Lung microvascular endothelial cell (primary cell): Measurements from ENCODE around the gene AGO3. TPM values are rescaled to one million over a fixed set of nuclear protein-coding genes. Genes with fewer than 3 reads are reported as not detected.
A peak's percentile ranks its signal among the peaks of the same experiment; 100 is the strongest.

Experiments used
- DNase-seq, 2 donors: peaks; one replicate each; pipeline versions ENCODE4 v3.0.0 to v3.0.0-alpha.2; 2010; ENCODE audit warnings: low read depth in 2 of 2
- total RNA-seq: library from RNA; depleted of rRNA; stranded (reverse); fragments of >200 nt; gene quantifications from 2 replicates; pipeline ENCODE4 v1.2.1, GENCODE V29; 2014

AGO3 gene
- total RNA-seq, 1 donor from 2014 or later: 8.5 TPM

DNA sequence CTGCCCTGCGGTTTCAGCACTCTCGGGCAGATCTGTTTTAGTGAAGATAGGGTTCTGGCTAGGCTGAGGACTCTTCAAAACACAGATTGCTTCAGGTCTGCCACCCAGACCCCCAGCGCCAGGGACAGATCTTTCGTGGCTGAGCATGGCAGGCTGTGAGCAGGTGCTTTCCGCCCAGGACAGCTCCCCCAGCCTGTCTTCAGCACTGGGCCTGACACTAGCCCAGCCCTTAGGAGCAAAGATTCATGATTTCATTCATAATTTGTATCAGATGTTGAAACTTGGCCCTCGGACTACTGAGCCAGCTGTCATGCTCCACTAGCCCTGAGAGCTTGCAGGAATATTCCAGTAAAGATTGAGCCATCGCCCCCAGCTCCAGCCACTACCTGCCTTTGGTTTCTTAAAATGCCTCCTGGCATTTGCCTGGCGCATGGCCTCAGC, 163.7 kb downstream of the AGO3 start:
- no peak for DNase-seq

- DNase-seq: peak in 1 of 2 donors; percentile 53
These were observed 165.0 kb downstream of the AGO3 start for GRCh38 chr1:36095760-36096405.

DNA sequence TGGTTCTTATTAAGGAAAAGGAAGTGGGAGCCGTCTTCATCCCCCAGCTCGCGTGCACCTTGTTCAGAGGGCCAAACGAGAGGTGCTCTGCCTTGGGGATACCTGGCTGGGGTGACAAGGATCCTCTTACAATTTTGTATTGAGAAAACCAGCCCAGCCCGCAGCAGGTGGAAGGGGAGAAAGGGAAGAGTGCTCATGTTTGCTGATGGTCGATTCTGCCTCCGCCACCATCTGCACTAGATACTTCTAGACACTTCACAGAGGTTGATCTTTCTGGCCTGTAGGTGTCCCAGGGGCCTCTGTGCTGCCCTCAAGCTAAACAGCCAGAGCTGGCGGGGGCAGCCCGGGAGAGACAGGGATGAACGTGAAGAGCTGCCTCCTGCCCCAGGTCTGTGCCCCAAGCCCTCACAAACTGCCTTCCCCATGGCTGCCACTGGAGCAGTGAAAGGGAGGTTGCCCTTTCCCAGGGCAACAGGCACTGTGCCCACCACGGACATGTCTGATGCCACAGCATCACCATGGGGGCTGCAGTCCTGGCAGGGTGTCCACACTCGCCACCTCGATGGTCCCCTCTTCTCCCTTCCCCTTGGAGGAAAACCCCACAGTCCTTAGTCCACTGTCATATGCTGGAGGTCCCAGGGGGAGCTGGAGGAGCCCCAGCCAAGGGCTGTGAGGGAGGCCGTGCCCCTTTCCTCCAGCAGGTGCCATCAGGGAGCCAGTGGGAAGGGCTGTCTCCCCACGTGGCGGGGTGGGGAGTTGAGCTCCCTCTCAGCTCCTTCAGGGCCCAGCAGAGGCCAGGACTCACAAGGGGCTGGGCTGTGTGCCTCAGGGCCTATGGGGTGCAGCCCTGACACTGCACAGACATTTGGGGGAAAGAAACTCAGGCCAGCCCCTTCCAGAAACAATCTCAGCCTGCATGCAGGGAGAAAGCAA, 165.9 kb downstream of the AGO3 start:
- peak in 1 of 2 donors; percentile 23 for DNase-seq

DNA sequence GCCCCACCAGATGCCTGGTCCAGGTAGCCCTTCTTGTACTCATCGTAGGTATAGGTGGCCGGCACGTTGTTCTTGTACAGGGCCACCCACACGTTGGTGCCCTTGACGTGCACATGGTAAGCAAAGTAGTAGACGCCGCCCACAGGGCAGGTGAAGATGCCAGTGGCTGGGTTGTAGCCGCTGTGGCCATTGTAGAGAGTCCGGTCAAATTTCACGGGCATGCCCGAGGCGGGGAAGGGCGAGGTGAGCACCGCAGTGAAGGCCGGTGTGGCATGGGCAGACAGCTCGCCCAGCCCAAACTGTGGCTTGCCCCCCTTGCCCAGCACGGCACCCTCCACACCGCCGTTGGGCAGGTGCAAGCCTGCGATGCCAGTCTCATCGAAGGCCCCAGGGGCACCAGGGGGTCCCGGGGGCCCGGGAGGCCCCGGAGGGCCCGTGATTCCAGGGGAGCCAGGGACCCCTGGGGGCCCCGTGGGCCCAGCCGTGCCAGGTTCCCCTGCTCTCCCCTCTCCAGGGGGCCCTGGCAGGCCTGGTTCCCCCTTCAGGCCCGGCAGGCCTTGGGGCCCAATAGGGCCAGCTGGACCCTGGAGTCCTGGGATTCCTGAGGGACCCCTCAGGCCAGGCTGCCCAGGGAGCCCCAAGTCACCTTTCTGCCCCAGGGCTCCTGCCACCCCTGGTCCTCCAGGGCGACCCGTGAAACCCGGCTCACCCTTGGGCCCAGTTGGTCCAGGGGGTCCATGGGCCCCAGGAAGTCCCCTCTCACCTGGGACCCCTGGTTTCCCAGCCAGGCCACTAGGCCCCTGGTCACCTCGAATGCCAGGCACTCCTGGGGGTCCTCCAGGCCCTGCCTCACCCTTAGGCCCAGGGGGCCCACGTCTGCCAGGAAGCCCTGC, 167.0 kb downstream of the AGO3 start:
- DNase-seq: no peak

- DNase-seq: no peak
These were observed 167.9 kb downstream of the AGO3 start for GRCh38 chr1:36098650-36099365.

DNA sequence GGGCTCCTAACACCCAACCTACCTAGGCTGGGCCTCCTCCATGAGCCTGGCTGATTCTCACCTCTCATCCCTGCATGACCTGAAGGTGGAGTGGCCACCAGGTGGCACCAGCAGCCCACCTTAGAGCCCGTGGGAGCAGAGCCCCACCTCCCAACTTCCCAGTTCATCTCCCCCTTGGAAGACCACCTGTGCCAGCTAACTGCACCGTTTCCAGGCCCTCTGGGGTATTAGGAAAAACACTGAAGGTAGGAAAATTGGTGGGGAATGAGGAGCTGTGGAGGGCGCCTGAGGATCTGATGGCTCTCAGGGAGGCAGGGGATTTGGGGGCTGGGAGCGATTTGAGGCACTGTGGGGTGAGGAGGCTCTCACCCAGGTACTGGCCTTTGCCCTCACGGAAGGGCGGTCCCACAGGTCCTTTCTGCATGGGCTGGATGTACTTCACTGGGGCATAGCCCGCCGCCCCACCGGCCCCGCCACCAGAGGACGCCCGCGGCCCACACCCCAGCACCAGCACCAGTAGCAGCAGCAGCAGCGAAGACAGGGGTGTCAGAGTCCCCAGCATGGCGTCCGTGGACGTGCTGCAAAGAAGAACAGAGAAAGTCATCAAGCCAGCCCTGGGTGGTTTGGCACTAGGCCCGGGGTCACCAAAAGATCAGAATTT, 168.9 kb downstream of the AGO3 start:
- peak; percentile 76 to 82 for DNase-seq

DNA sequence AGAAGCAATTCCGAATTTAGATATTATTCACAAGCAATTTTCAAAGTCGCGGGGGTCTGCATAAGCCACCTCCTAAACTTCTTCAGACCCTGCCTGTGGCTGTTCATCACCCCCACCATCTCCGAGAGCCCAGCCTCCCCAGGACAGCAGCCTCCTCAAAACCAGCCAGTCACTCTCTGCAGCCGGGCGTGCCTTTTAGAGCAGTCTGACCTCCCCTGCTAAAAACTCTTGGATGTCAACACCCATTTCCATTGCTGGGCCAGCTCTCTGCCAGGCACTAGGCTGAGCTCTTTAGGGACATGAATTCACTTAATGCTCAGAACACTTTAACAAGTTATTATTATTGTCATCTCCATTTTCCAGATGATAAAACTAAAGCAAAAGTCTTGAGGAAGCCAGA, 169.5 kb downstream of the AGO3 start:
- no peak for DNase-seq

DNA sequence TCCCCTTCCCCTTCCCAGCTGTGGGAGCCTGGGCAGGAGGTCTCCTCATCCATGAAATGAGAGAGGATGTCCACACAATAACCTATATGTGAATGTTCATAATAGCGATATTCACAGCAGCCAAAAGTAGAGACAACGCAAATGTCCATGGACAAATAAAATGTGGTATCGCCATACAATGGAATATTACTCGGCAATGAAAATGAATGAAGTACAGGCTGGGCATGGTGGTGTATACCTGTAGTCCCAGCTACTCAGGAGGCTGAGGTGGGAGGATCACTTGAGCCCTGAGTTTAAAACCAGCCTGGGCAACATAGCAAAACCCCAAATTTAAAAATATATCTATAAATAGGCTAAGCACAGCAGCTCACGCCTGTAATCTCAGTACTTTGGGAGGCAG, 170.6 kb downstream of the AGO3 start:
- DNase-seq: no peak

GRCh38 chr1:36106269-36106668, 175.4 kb downstream of the AGO3 start:
- DNase-seq: no peak

DNA sequence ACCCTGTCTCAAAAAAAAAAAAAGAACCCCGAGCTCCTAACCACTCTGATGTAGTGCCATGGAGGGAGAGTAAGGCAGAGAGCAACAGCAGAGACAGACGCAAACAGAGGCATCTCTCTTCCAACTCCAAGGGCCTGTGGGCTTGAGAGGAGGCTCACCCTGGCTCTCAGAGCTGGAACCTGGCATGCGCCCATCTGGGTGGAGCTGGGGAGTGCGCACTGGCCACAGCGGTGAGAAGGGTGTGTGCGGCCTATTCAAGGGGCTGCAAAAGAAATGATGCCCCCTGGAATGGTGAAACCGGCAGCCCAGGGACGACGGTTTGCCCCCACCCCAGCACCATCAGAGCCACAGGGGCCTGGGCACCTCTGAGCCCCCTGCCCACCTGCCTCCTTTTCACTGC, 176.5 kb downstream of the AGO3 start:
- no peak for DNase-seq

- DNase-seq: no peak
These were observed 177.4 kb downstream of the AGO3 start for GRCh38 chr1:36108314-36108713.

DNA sequence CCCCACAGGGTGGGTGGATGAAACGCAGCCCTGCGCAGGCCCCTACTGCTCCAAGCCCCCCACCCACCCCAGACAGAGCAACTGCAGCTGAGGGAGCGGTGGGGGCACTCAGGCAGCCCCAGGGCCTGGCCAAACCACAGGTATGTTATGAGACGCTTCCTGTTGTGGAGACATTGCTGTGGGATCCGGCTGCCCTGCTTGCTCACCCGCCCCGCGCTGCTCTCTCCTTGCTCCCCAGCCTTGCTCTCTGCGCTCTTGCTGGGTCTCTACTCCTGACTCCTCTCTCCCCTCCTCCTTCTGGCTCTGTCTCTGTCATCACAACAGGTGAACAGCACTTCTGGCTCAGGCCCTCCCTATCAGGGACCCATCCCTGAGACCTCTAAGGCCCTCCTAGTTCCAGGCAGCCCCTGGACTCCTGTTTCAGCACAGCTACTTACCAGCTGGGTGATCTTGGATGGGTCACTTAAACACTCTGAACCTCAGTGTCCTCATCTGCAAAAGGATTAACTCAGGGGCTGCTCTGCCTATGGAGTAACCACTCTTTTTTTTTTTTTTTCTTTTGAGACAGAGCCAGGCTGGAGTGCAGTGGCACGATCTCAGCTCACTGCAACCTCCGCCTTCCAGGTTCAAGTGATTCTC, 178.3 kb downstream of the AGO3 start:
- peak in 1 of 2 donors; percentile 54 for DNase-seq

DNA sequence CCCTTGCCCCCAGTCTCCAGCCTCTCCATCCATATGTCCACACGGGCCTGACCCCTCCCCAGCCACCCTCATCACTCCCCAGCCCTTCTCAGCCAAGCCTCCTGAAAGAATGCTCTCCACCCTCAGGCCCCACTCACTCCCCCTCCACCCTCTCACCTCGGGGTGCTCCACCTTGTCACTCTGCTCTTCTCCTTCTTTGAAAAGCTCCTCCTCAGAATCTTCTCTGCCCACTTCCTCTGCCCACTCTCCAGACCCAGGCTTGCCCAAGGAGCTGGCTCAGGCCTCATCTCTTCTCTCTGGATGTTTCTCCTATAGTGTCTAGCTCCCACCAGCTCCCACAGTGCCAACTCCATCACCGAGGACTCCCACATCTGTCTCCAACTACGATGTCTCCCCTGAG, 180.2 kb downstream of the AGO3 start:
- no peak for DNase-seq

DNA sequence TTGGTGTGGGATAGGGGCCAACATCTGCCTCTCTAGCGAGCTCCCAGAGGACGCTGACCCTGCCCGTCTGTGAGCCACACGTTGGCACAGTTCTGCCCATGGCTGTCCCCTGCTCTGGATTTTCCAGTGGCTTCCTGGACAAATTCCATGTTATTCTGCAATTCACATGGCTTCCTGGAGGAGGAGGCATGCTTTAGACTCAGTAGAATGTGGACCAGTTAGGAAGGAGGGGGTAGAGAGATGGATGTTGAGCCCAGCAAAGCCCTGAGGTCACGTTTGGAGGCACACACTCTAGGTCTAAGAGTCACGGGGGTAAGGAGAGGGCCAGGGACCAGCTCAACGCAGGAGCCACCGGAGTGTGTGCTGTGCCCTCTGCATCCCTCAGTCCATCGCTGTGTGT, 181.9 kb downstream of the AGO3 start:
- no peak for DNase-seq

- no peak for DNase-seq
These were observed 183.5 kb downstream of the AGO3 start for GRCh38 chr1:36114371-36114770.

DNA sequence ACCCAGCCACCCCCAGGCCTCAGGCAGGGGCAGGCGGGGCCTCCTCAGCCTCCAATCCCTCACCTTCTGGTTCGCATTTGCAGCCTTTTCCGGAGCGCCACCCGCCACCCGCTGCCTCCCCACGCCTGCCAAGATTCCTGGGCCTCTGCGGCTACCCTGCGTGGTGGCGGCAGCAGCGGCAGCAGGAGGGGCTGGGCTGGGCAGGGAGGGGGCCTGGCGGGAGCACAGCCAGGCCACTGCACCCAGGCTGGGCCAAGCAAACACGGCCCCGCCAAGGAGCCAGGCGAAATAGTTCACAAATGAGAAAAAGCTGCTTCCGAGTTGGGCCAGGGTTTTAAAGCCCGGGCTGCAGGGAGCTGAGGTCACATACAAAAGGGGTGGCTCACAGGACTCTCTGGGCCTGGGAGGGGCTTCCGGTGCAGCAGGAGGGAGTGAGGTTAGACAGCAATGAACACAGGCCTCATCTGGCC, 184.3 kb downstream of the AGO3 start:
- no peak for DNase-seq

DNA sequence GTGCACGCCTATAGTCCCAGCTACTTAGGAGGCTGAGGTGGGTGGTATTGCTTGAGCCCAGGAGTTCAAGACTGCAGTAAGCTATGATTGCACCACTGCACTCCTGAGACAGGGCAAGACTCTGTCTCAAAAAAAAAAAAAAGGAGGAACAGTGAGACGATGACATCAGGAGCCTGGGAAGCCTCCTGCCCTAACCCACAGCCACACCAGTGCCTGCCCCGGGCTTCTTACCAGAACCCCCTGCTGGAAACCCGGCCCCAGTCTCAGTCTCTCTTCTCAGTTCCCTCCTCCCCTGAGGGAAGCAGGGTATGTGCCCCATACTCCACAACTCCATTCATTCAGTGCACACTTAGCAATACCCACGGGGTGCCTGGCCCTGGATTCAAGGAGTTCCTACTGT, 185.0 kb downstream of the AGO3 start:
- DNase-seq: no peak

GRCh38 chr1:36116901-36117300, 186.0 kb downstream of the AGO3 start:
- DNase-seq: no peak

GRCh38 chr1:36118447-36119204, 187.7 kb downstream of the AGO3 start:
- no peak for DNase-seq
